Measurements from ENCODE around the gene SYNGR3.
A peak's percentile ranks its signal among the peaks of the same experiment; 100 is the strongest.
"Not testable (repeated sequence)": the region's sequence is repeated elsewhere in the genome, so short reads cannot be mapped to it uniquely, and the experiment has no call there.

Gene SYNGR3

GRCh38 chr16:2008631-2009163, 18.9 kb downstream of the SYNGR3 start:
- DNase-seq (ENCODE audit: low read depth) = no peak

GRCh38 chr16:2009164-2009711, 19.5 kb downstream of the SYNGR3 start:
- no peak for DNase-seq (ENCODE audit: low read depth)

- peak; percentile 72 for DNase-seq (ENCODE audit: low read depth)
Measured at GRCh38 chr16:2009791-2010510, 20.2 kb downstream of the SYNGR3 start, which contains the start of gene ZNF598. ZNF598 (minus strand) TSS chr16:2009821.

- not testable (repeated sequence) for DNase-seq (ENCODE audit: low read depth)
Measured at GRCh38 chr16:2011726-2012125, 22.0 kb downstream of the SYNGR3 start.

GRCh38 chr16:2013527-2013926, 23.8 kb downstream of the SYNGR3 start:
- DNase-seq (ENCODE audit: low read depth) = no peak

- DNase-seq (ENCODE audit: low read depth) = no peak
Measured at GRCh38 chr16:2015117-2015946, 25.6 kb downstream of the SYNGR3 start.

- DNase-seq (ENCODE audit: low read depth) = no peak
Measured at GRCh38 chr16:2015947-2016208, 26.1 kb downstream of the SYNGR3 start.

- DNase-seq (ENCODE audit: low read depth) = no peak
Measured at GRCh38 chr16:2016407-2016922, 26.7 kb downstream of the SYNGR3 start.

- no peak for DNase-seq (ENCODE audit: low read depth)
Measured at GRCh38 chr16:2019518-2019920, 29.7 kb downstream of the SYNGR3 start, which contains the start of gene NPW. NPW (plus strand) TSS chr16:2019785.

GRCh38 chr16:2019921-2020831, 30.4 kb downstream of the SYNGR3 start:
- no peak for DNase-seq (ENCODE audit: low read depth)

GRCh38 chr16:2022723-2023091, 32.9 kb downstream of the SYNGR3 start:
- DNase-seq (ENCODE audit: low read depth) = no peak

- DNase-seq (ENCODE audit: low read depth) = peak; percentile 93
Measured at GRCh38 chr16:2023092-2024031, 33.6 kb downstream of the SYNGR3 start.

GRCh38 chr16:2024032-2024420, 34.3 kb downstream of the SYNGR3 start:
- no peak for DNase-seq (ENCODE audit: low read depth)

GRCh38 chr16:2025251-2025650, 35.5 kb downstream of the SYNGR3 start:
- DNase-seq (ENCODE audit: low read depth) = no peak

- no peak for DNase-seq (ENCODE audit: low read depth)
Measured at GRCh38 chr16:2025878-2026460, 36.2 kb downstream of the SYNGR3 start.

- DNase-seq (ENCODE audit: low read depth) = no peak
Measured at GRCh38 chr16:2026461-2027023, 36.8 kb downstream of the SYNGR3 start, which contains the start of gene NHERF2. NHERF2 (plus strand) TSS chr16:2026902; CDS start chr16:2027006, 104 bp downstream.

GRCh38 chr16:2027024-2028010, 37.5 kb downstream of the SYNGR3 start:
- no peak for DNase-seq (ENCODE audit: low read depth)

GRCh38 chr16:2028146-2028545, 38.4 kb downstream of the SYNGR3 start:
- no peak for DNase-seq (ENCODE audit: low read depth)

Measured in T follicular helper cell (primary cell).